Body of pancreas (tissue), 4 donors: ENCODE data around the gene SPTB.

Experiments
- CTCF ChIP-seq, 7 experiments: fragments of 450-650 bp in 4 of 7; fragments of 200-600 bp in 3 of 7; sonication (generic) in 3 of 7; IDR thresholded peaks; one replicate each; pipeline ENCODE4 v1.5.1; 2016 to 2019; ENCODE audit warnings: antibody characterized with exemption in 7 of 7
- POLR2A ChIP-seq, 3 donors: fragments of 450-650 bp; IDR thresholded peaks; one replicate each; pipeline ENCODE4 v1.6.1; 2016; ENCODE audit warnings: antibody characterized with exemption in 3 of 3, mild to moderate bottlenecking in 2 of 3

- TF ChIP-seq CTCF (IDR thresholded peaks at IDR 0.05) = no peak
- no peak for TF ChIP-seq POLR2A (IDR thresholded peaks at IDR 0.05)
Measured at GRCh38 chr14:64727551-64728071, 152.1 kb downstream of the SPTB start.
